ENCODE measurements around the gene KCNJ14.

Gene KCNJ14

GRCh38 chr19:48469934-48470680 lies 14.7 kb downstream of the KCNJ14 start:
- no peak for DNase-seq (ENCODE audit: low read depth in 2 of 2, low spot score in 1 of 2)

- no peak for DNase-seq (ENCODE audit: low read depth in 2 of 2, low spot score in 1 of 2)
Observed at GRCh38 chr19:48470856-48471255, 15.5 kb downstream of the KCNJ14 start.

GRCh38 chr19:48471836-48472235 lies 16.5 kb downstream of the KCNJ14 start:
- DNase-seq (ENCODE audit: low read depth in 2 of 2, low spot score in 1 of 2) = no peak

GRCh38 chr19:48473161-48473966 lies 18.0 kb downstream of the KCNJ14 start:
- DNase-seq (ENCODE audit: low read depth in 2 of 2, low spot score in 1 of 2) = no peak

GRCh38 chr19:48474084-48474592 lies 18.8 kb downstream of the KCNJ14 start:
- no peak for DNase-seq (ENCODE audit: low read depth in 2 of 2, low spot score in 1 of 2)

GRCh38 chr19:48475369-48476068 lies 20.1 kb downstream of the KCNJ14 start:
- DNase-seq (ENCODE audit: low read depth in 2 of 2, low spot score in 1 of 2) = no peak

- no peak for DNase-seq (ENCODE audit: low read depth in 2 of 2, low spot score in 1 of 2)
Observed at GRCh38 chr19:48476176-48476575, 20.8 kb downstream of the KCNJ14 start.

- no peak for DNase-seq (ENCODE audit: low read depth in 2 of 2, low spot score in 1 of 2)
Observed at GRCh38 chr19:48477067-48477685, 21.8 kb downstream of the KCNJ14 start.

GRCh38 chr19:48477698-48478338 lies 22.4 kb downstream of the KCNJ14 start:
- no peak for DNase-seq (ENCODE audit: low read depth in 2 of 2, low spot score in 1 of 2)

GRCh38 chr19:48478339-48479256 lies 23.2 kb downstream of the KCNJ14 start:
- no peak for DNase-seq (ENCODE audit: low read depth in 2 of 2, low spot score in 1 of 2)

GRCh38 chr19:48479686-48480085 lies 24.3 kb downstream of the KCNJ14 start:
- DNase-seq (ENCODE audit: low read depth in 2 of 2, low spot score in 1 of 2) = no peak

GRCh38 chr19:48480183-48480557 lies 24.8 kb downstream of the KCNJ14 start:
- DNase-seq (ENCODE audit: low read depth in 2 of 2, low spot score in 1 of 2) = no peak

GRCh38 chr19:48480558-48481500 lies 25.5 kb downstream of the KCNJ14 start:
- no peak for DNase-seq (ENCODE audit: low read depth in 2 of 2, low spot score in 1 of 2)

- DNase-seq (ENCODE audit: low read depth in 2 of 2, low spot score in 1 of 2) = no peak
Observed at GRCh38 chr19:48481846-48482639, 26.7 kb downstream of the KCNJ14 start.

- no peak for DNase-seq (ENCODE audit: low read depth in 2 of 2, low spot score in 1 of 2)
Observed at GRCh38 chr19:48483301-48483700, 27.9 kb downstream of the KCNJ14 start.

- DNase-seq (ENCODE audit: low read depth in 2 of 2, low spot score in 1 of 2) = no peak
Observed at GRCh38 chr19:48484247-48484893, 29.0 kb downstream of the KCNJ14 start.

- no peak for DNase-seq (ENCODE audit: low read depth in 2 of 2, low spot score in 1 of 2)
Observed at GRCh38 chr19:48484931-48485612, 29.7 kb downstream of the KCNJ14 start.

All from stimulated activated CD8-positive, alpha-beta memory T cell treated with anti-CD3 and anti-CD28 coated beads, Interleukin-4, amount 100 ng/mL, for 4 hours (primary cell).